VCaP (cell line): ENCODE measurements around the gene METRN.

ENCODE experiments used
- H3K27ac ChIP-seq: fragments of 450-650 bp; 2 replicates; pipeline ENCODE4 v1.5.1; 2017
- TF ChIP-seq, protein P1 (sequence below): fragments of 450-650 bp; conservative IDR thresholded peaks from 2 replicates; pipeline ENCODE4 v1.5.1; 2017; ENCODE audit warnings: mild to moderate bottlenecking, moderate library complexity

The METRN gene

GRCh38 chr16:670485-671352 lies 44.2 kb upstream of the METRN start:
- no peak overlapping the region for H3K27ac ChIP-seq
- TF ChIP-seq, protein P1, sequence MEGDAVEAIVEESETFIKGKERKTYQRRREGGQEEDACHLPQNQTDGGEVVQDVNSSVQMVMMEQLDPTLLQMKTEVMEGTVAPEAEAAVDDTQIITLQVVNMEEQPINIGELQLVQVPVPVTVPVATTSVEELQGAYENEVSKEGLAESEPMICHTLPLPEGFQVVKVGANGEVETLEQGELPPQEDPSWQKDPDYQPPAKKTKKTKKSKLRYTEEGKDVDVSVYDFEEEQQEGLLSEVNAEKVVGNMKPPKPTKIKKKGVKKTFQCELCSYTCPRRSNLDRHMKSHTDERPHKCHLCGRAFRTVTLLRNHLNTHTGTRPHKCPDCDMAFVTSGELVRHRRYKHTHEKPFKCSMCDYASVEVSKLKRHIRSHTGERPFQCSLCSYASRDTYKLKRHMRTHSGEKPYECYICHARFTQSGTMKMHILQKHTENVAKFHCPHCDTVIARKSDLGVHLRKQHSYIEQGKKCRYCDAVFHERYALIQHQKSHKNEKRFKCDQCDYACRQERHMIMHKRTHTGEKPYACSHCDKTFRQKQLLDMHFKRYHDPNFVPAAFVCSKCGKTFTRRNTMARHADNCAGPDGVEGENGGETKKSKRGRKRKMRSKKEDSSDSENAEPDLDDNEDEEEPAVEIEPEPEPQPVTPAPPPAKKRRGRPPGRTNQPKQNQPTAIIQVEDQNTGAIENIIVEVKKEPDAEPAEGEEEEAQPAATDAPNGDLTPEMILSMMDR: no peak

DNA sequence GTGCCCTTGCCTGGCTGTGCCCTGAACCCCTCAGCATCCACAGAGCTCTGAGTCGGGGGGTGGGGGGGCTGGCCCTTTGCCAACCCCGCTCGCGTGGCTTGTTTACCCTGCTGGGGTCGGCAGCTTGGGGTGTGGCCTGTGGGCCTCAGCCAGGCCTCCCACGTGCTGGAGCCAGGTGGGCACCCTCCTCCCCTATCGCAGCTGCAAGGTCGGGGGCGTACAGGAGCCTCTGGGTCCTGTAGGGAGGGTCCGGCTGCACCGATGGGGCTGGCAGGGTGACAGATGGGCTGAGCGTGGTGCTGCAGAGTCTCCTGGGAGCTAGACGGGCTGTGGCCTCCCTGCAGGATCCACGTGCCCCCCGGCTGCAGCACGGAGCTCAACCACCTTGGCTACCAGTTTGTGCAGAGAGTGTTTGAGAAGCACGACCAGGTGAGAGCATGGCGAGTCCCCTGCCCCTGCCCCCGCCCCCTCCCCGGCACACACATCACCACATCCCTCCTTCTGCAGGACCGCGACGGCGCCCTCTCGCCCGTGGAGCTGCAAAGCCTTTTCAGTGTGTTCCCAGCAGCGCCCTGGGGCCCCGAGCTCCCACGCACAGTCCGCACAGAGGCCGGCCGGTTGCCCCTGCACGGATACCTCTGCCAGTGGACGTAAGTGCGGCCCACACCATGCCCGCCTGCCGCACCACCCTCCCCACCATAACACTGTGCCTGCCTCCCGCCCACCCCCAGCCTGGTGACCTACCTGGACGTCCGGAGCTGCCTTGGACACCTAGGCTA lies 43.4 kb upstream of the METRN start:
- TF ChIP-seq, protein P1: no peak
- no peak overlapping the region for H3K27ac ChIP-seq

DNA sequence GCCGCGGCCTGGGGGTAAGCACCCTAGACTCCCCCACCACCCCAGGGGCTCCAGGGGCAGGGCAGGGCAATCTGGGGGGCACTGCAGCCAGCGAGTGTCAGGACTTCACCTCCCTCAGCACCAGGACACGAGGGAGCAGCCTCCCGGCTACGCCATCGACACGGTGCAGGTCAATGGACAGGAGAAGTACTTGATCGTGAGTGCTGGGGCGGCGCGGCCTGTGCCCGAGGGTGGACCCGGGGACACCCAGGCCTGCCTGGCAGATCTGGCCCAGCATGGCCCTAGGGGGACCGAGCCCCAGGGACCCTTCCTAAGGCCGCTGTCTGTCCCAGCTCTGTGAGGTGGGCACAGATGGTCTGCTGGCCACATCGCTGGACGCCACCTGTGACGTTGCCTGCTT lies 42.5 kb upstream of the METRN start:
- no peak overlapping the region for H3K27ac ChIP-seq

DNA sequence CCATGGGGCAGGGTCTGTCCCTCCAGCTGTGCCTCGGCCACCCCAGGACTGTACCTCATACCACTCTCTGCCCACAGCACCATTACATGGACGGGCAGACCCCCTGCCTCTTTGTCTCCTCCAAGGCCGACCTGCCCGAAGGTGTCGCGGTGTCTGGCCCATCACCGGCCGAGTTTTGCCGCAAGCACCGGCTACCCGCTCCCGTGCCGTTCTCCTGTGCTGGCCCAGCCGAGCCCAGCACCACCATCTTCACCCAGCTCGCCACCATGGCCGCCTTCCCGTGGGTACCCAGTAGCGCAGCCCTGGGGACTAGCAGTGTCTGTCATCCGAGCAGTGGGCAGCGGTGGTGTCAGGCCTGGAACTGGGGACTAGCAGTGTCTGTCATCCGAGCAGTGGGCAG lies 42.1 kb upstream of the METRN start:
- TF ChIP-seq, protein P1: no peak
- no peak overlapping the region for H3K27ac ChIP-seq

More for the DNA sequence above, 42.5 kb upstream of the METRN start:
- TF ChIP-seq, protein P1: no peak

DNA sequence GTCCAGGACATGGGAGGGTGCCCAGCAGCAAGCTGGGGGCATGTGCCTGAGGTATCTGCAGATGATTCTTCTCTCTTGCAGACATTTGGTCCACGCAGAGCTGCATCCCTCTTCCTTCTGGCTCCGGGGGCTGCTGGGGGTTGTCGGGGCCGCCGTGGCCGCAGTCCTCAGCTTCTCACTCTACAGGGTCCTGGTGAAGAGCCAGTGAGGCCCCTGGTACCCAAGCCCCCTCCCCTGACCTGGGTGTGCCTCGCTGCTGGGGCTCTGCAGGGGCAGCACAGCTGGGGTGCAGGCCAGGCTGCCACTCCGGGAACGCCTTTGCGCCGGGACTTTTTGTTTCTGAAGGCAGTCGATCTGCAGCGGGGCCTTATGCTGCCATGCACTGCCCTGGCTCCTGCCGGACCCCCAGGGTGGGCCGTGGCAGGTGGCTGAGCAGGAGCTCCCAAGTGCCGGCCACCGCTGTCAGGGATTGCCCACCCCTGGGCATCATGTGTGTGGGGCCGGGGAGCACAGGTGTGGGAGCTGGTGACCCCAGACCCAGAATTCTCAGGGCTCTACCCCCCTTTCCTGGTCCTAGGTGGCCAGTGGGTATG lies 41.4 kb upstream of the METRN start:
- no peak overlapping the region for H3K27ac ChIP-seq

GRCh38 chr16:674214-674881 lies 40.6 kb upstream of the METRN start:
- peak overlapping the region; percentile 62 for H3K27ac ChIP-seq
- TF ChIP-seq, protein P1: no peak

More for the DNA sequence above, 41.4 kb upstream of the METRN start:
- TF ChIP-seq, protein P1: no peak
